Keratinocyte (primary cell): ENCODE measurements around the gene DNMBP. TPM values are rescaled to one million over a fixed set of nuclear protein-coding genes. Genes with fewer than 3 reads are reported as not detected.

Experiments used
- DNase-seq: peaks from one replicate; pipeline ENCODE4 v3.0.0-alpha.2; 2011; ENCODE audit warnings: low read depth, missing footprints, low spot score
- FAIRE-seq: peaks from 2 replicates; lab custom pipeline; 2011; peaks lifted over from hg19 to GRCh38; lab: Jason Lieb, UNC
- H2AFZ ChIP-seq: 2 replicates; pipeline ENCODE4 v1.6.0; 2012; ENCODE audit warnings: low read length, control low read depth, inconsistent platforms; ENCODE audit not compliant: control insufficient read depth
- H3K27ac ChIP-seq: 2 replicates; pipeline ENCODE4 v1.5.1; 2011; ENCODE audit warnings: low read length; ENCODE audit not compliant: control insufficient read depth, insufficient read depth
- H3K27me3 ChIP-seq: 3 replicates; pipeline ENCODE4 v1.6.0; 2011; ENCODE audit warnings: low read length; ENCODE audit not compliant: control insufficient read depth, insufficient read depth; ENCODE audit errors: extremely low read depth
- H3K36me3 ChIP-seq, 2 experiments: 2 replicates in 1 of 2; 3 replicates in 1 of 2; pipeline ENCODE4 v1.5.1; 2011; ENCODE audit warnings: low read length in 2 of 2, mild to moderate bottlenecking in 1 of 2; ENCODE audit not compliant: control insufficient read depth in 2 of 2, insufficient read depth in 2 of 2; ENCODE audit errors: extremely low read depth in 1 of 2
- H3K4me1 ChIP-seq: 3 replicates; pipeline ENCODE4 v1.5.1; 2011; ENCODE audit warnings: low read length; ENCODE audit not compliant: control insufficient read depth, insufficient read depth; ENCODE audit errors: extremely low read depth
- H3K4me2 ChIP-seq: 3 replicates; pipeline ENCODE4 v1.6.0; 2011; ENCODE audit warnings: low read depth, low read length; ENCODE audit not compliant: control insufficient read depth, insufficient read depth; ENCODE audit errors: extremely low read depth
- H3K4me3 ChIP-seq, 3 experiments: fragments of 200-600 bp in 1 of 3; sonication (generic) in 1 of 3; 2 replicates in 2 of 3; 3 replicates in 1 of 3; pipeline ENCODE4 v1.5.1; 2011 to 2016; ENCODE audit warnings: low read length in 3 of 3, mild to moderate bottlenecking in 3 of 3, control low read depth in 2 of 3, inconsistent platforms in 1 of 3, low read depth in 1 of 3, mixed read lengths in 1 of 3, mixed run types in 1 of 3, moderate library complexity in 1 of 3; ENCODE audit not compliant: control insufficient read depth in 2 of 3, insufficient read depth in 2 of 3; ENCODE audit errors: extremely low read depth in 1 of 3
- H3K79me2 ChIP-seq: 2 replicates; pipeline ENCODE4 v1.6.0; 2012; ENCODE audit warnings: low read length; ENCODE audit not compliant: control insufficient read depth, insufficient read depth
- H3K9ac ChIP-seq: 3 replicates; pipeline ENCODE4 v1.6.0; 2011; ENCODE audit warnings: low read length; ENCODE audit not compliant: control insufficient read depth, insufficient read depth; ENCODE audit errors: extremely low read depth
- H3K9me1 ChIP-seq: 3 replicates; pipeline ENCODE4 v1.6.0; 2011; ENCODE audit warnings: low read length; ENCODE audit not compliant: control insufficient read depth, insufficient read depth; ENCODE audit errors: extremely low read depth
- H3K9me3 ChIP-seq: 2 replicates; pipeline ENCODE4 v1.5.1; 2012; ENCODE audit warnings: low read depth, low read length; ENCODE audit not compliant: control insufficient read depth
- H4K20me1 ChIP-seq: 3 replicates; pipeline ENCODE4 v1.6.0; 2011; ENCODE audit warnings: low read length; ENCODE audit not compliant: control insufficient read depth, insufficient read depth; ENCODE audit errors: extremely low read depth
- CTCF ChIP-seq, 3 experiments: IDR thresholded peaks in 1 of 3; conservative IDR thresholded peaks in 1 of 3; optimal IDR thresholded peaks in 1 of 3; 2 replicates in 2 of 3; 3 replicates in 1 of 3; pipeline versions ENCODE3 to v1.5.1; 2011; ENCODE audit warnings: low read length in 3 of 3, mild to moderate bottlenecking in 3 of 3, moderate library complexity in 2 of 3, control low read depth in 1 of 3, inconsistent platforms in 1 of 3; ENCODE audit not compliant: insufficient read depth in 2 of 3; ENCODE audit errors: extremely low read depth in 1 of 3
- EZH2 ChIP-seq: IDR thresholded peaks from one replicate; pipeline ENCODE4 v1.6.1; 2012; ENCODE audit warnings: inconsistent platforms, mild to moderate bottlenecking, low read length, moderate library complexity
- dilution Hi-C: fragments of 300-500 bp; cut with MboI; formaldehyde crosslinking; loops from one replicate; pipeline ENCODE4 v1.7.0; 2020; ENCODE audit warnings: low sequenced_read_pairs; ENCODE audit not compliant: extremely low pct_ligation_motif_present
- polyA plus RNA-seq, 5 experiments: library from polyadenylated mRNA; depleted of rRNA in 3 of 5; stranded (reverse) in 3 of 5; stranded (forward) in 1 of 5; unstranded in 1 of 5; fragments of >200 nt; gene quantifications; 1 replicate in 1 of 5; 2 replicates in 3 of 5; 3 replicates in 1 of 5; pipeline versions ENCODE4 v1.2.1 to v1.2.3, GENCODE V29; 2011 to 2012; ENCODE audit warnings: missing spikeins in 2 of 5, low read depth in 1 of 5, low replicate concordance in 1 of 5

DNMBP gene
- polyA plus RNA-seq, 1 donor (not counting 4 experiments of a cell fraction or from before 2014, with no cell fraction given) = 15.8 TPM

GRCh38 chr10:99920901-99921300 lies 88.8 kb downstream of the DNMBP start:
- peaks cover 37% of the 10 kb centered on the region for H3K4me1 ChIP-seq
- H3K4me2 ChIP-seq = peak overlapping the region; percentile 27
- TF ChIP-seq EZH2 (no peak), CTCF (optimal IDR thresholded peaks at IDR 0.05 in 1 of 3, IDR thresholded peaks at IDR 0.05 in 1 of 3, conservative IDR thresholded peaks at IDR 0.05 in 1 of 3; ENCODE audit: extremely low read depth in 1 of 3, insufficient read depth in 2 of 3, low read length in 3 of 3) (no peak)
- no peaks in the 10 kb centered on the region for H3K9me1 ChIP-seq
- no peak for DNase-seq
- no peaks in the 10 kb centered on the region for H3K36me3 ChIP-seq
- no peaks in the 10 kb centered on the region for H3K9me3 ChIP-seq
- FAIRE-seq = peak; percentile 84
- no peaks in the 10 kb centered on the region for H4K20me1 ChIP-seq
- no peak overlapping the region for H3K9ac ChIP-seq
- no peak overlapping the region for H2AFZ ChIP-seq
- dilution Hi-C loops = no loop called here
- no peak overlapping the region for H3K4me3 ChIP-seq
- peak overlapping the region; percentile 86 for H3K27ac ChIP-seq
- peaks cover 69% of the 10 kb centered on the region for H3K79me2 ChIP-seq
- no peaks in the 10 kb centered on the region for H3K27me3 ChIP-seq

GRCh38 chr10:99920486-99920885 lies 89.3 kb downstream of the DNMBP start:
- Histone ChIP-seq H3K4me2 (no peak overlapping the region), H3K9me1 (no peaks in the 10 kb centered on the region), H3K27me3 (no peaks in the 10 kb centered on the region), H3K79me2 (peaks cover 69% of the 10 kb centered on the region), H3K27ac (peak overlapping the region; percentile 86), H3K9me3 (no peaks in the 10 kb centered on the region), H3K4me3 (no peak overlapping the region), H2AFZ (no peak overlapping the region), H3K36me3 (peaks cover 0 to 3% of the 10 kb centered on the region in 2 experiments), H3K4me1 (peaks cover 37% of the 10 kb centered on the region), H3K9ac (no peak overlapping the region), H4K20me1 (no peaks in the 10 kb centered on the region)
- TF ChIP-seq CTCF (optimal IDR thresholded peaks at IDR 0.05 in 1 of 3, IDR thresholded peaks at IDR 0.05 in 1 of 3, conservative IDR thresholded peaks at IDR 0.05 in 1 of 3; ENCODE audit: extremely low read depth in 1 of 3, insufficient read depth in 2 of 3, low read length in 3 of 3) (no peak), EZH2 (no peak)
- DNase-seq = no peak
- no peak for FAIRE-seq
- dilution Hi-C loops = no loop called here
